DLD1 (cell line): ENCODE measurements around the gene M1AP.
"Not testable (repeated sequence)": the region's sequence is repeated elsewhere in the genome, so short reads cannot be mapped to it uniquely, and the experiment has no call there.

ENCODE experiments used
- in situ Hi-C: cut with HindIII; loops from 2 replicates; pipeline ENCODE4 v1.10.0; 2017; ENCODE audit warnings: low sequenced_read_pairs

The M1AP gene

DNA sequence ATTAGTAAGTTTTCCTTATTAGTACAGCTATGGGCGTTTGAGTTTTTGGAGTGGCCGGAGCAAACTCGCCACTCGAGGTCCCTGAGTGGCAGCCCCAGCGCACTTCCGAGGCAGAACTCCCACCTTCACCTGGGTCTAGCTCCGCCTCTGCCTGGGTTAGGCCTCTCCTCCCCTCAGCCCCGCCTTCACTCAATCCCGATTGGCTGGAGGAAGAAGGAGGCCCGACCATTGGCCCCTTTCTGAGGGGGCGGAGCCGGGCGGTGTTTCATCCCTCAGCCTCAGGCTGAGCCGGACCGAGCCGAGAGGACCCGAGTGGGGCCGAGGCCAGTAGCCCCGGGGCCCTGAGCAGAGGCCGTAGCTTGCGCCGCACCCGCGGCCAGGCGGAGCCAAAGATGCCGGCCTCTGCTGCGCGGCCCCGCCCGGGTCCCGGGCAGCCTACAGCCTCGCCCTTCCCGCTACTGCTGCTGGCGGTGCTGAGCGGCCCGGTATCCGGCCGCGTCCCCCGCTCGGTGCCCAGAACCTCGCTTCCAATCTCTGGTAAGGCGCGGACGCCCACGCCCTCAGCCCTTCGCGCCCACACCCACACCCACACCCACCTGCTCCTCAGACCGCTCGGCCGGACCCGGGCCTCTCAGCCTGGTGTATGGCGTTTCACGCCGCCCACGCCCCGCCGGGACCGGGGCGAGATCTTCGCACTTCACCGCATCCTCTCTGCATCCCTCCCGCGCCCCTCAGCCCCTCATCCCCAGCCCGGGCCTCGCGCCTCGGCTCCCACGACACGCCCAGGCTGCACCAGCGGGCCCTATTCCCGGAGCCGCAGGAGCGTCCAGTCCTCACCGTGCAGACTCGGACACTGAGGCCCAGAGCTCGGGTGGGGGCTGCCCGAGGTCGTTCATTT is 6.1 kb upstream of the M1AP start, which contains the start of gene SEMA4F:
SEMA4F (plus strand) TSS at position 263 of the 898 bp plus-strand sequence; CDS start at position 393, 130 bp downstream.
- in situ Hi-C loops, result no loop called here

DNA sequence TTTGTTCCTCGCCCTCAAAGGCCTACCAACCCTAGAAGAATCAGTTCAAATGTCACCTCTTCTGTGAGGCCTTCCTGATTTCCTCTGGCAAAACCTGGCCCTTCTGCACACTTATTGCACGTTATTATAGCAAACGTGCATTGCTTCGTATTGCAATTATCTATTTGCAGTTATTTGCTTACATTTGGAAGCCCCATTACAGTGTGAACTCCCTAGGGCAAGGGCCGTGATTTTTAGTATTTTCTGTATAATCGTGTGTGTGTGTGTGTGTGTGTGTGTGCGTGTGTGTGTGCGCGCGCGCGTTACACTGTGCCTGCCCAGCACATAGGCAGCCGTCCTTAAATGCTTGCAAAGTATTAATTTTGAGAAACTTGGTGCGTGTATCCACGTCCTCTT is 5.5 kb upstream of the M1AP start:
- in situ Hi-C loops, result no loop called here

DNA sequence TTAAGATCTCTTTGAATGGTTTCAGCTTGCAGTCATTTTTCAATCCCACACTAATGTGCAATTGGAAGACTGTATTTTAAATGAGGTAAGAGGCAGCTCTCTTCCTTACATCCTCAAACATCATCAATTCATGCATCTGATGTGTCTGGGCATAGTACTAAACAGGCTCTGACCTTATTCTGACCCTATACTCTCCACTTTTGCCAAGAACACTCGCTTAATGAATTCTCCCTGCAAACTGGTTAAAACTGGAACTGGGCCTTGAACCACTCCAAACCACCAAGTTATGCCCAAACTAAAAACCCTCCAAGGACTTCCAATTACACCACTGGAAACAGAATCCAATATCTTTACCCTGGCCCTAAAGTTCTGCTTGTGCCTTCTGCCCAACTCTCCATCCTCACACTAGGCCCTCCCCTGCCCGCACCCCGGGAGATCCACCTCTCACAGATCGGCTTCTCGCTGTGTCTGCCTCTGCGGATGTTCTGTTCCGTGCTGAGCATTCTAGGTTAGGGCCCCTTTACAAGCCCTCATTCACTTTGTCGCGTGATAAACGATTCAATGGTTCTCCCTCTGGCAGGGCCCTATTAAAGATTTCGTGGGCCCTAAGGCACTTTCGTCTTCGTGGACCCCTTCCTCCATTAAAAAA is 1.2 kb downstream of the M1AP start:
- in situ Hi-C loops, result no loop called here

DNA sequence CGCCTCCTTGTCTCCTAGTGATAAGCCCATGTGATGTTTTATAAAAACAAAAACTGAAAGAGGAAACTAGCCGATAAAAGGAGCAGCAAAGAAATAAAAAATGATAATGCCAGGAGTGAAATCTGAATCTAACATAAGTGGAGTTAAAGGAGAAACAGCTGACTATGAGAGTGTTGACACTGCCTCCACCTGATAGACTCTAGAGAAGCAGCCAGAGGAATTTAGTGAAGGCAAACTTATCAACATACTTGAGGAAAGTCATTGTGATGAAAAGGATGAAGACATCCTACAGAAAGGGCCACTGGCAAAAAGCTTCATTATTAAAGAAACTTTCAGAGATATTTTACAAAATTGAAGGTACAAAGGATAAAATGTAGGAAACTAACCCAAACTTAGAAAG is 1.9 kb downstream of the M1AP start:
- in situ Hi-C loops, result no loop called here

DNA sequence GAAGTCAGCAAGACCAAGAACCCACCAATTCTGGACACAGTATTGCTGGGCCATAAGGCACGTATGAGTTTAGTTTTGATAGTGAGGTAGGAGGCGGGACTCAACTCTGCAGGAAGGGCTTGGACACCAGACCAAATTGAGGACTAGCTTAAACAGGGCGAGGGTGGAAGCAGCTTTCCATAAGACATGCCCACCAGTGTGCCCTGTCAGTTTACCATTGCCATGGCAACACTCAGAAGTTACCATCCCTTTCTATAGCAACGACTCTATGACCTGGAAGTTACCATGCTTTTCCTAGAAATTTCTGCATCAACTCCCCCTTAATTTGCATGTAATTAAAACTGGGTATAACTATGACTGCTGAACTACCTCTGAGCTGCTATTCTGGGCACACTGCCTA is 2.8 kb downstream of the M1AP start:
- in situ Hi-C loops, result no loop called here

DNA sequence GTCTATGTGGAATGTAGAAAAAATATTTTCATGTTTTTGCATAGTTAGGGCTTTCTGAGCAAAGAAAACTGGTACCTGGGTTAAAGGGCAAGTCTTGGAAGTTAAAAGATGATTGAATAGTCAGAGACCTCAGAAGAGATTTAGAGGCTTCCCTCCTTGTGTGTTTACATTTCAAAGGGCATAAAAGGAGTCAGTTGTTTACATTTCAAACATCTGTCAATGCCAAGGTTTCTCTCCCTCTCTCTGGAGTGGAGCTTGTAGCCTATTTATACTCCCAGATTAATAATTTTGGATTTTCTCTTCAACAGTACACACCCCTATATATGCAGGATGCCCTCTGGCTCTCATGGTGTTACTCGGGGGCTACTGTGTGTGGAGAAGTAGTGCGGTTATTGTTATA is 8.6 kb downstream of the M1AP start:
- in situ Hi-C loops, result no loop called here

DNA sequence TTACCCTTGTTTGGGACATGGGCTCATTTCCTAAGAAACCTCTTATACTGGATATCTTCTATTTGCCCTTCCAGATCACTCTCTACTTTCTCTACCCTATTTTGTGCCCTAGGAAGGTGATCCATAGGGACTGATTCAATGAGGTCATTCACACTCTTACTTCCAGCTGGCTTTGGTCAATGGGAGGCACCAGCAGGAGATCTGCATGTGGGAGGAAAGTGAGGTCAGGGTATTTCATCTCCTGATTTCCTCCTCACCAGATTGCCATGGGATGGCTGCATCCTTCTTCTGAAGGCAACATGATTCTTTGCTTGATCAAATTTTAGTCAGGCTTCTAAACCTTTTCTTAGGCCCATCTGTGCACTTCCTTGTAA is 15.2 kb downstream of the M1AP start:
- in situ Hi-C loops, result no loop called here

DNA sequence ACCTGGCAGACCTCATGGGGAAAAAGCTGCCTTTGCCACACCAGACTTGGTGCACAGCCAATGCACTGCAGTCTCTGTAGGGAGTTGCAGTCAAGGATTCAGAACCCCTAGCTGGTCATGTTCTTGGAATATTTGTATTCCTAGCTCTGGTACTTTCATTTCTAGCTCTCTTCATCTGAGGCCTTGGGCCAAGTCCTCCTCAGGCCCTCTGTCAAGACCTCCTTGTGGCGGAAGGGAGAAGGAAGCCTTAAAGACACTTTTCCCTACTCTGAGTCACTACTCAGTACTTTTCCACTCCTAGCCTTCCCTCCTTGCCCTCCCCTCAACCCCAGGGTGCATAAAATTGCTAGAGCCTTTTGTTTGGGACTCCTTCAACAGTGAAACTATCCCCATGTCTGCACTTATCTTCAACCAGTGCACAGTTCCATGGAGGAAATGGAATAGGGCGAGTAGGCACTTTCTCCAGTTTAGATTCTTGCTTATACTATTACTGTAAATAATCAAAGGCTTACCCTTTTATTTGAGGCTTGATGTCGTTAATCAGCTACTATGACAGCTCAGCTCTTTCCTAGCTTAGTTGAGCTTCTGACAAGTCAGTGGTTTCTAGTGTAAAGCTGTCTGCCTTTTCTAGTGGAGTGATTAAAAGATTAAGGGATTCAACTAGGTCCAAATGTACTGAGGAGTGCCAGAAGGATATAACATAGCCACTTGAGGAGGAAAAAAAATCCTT is 15.8 kb downstream of the M1AP start:
- in situ Hi-C loops, result no loop called here

DNA sequence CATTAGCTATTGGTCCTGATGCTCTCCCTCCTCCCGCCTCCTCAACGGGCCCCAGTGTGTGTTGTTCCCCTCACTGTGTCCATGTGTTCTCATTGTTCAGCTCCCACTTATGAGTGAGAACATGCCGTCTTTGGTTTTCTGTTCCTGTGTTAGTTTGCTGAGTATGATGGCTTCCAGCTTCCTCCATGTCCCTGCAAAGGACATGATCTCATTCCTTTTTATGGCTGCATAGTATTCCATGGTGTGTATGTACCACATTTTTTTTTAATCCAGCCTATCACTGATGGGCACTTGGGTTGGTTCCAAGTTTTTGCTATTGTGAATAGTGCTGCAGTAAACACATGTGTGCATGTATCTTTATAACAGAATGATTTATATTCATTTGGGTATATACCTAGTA is 17.7 kb downstream of the M1AP start:
- in situ Hi-C loops, result not testable (repeated sequence)

DNA sequence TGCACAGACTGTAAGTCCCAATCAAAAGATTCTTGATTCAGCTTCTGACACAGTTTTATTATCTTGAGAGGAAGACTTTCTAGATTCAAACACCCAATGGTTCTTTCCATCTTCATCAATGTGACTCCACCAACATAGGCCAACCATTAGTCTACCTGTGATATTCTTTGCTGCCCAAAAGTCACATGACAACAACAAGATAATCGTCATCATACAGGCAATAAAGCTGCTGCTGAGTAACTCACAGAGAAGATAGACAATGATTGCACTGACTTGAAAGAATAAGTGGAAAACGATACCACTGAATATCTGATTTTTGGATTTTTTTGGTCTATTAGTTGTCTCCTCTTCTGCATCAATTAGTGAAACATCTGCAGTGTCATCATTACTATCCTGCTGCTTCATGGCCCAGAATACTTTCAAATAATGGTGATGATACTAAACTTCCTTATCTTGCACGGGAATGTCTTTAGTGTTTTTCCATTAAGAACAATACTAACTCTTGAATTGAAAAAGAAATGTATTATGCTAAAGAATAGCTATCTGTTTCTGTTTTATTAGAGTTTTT is 19.5 kb downstream of the M1AP start:
- in situ Hi-C loops, result no loop called here

DNA sequence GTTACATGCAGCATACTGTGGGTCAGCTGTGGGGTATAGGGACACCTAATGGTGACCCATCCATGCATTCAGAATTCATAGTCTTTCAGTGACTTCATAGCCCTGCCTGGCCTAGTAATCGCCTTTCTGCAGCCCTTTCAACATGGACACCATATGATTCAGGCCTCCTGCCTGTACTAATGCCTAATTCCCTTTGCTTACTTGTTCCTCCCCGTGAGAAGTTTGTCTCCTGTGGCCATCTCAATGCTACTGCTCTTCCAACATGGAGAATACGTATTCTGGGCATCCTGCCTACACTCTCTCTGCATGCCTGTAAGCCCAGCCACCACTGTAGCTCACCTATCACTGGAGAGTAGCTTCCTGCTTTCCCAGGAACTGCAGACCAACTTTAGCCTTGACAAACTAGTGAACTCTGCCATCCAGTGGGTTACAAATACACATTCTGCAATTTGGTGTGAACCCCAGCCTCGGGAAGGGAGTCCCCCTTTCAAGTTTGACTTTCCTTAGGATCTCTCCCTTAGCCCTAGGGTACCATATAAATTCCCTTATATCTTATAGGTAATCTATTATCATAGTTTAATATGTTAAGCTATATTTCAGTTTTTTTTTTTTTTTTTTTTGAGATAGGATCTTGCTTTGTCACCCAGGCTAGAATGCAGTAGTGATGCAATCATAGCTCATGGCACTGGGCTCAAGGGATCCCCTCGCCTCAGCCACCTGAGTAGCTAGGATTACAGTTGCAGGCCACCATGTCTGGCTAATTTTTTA is 22.3 kb downstream of the M1AP start:
- in situ Hi-C loops, result no loop called here

DNA sequence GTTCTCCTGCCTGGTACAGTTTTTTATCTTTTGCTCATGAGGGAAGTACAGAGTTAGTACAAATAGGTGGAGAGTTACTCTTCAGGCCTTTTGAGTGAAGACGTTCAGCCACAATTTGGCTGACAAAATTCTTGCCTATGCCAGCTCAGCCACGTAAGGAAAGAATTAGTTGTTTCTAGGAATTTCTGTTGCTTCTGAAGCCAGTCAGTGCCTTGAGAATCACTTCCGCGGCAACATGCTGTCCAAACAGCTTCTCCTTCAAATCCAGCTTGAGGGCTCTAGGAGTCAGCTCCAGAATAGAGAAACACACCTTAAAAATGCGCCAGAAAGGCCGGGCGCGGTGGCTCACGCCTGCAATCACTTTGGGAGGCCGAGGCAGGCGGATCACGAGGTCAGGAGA is 27.5 kb downstream of the M1AP start:
- in situ Hi-C loops, result no loop called here

DNA sequence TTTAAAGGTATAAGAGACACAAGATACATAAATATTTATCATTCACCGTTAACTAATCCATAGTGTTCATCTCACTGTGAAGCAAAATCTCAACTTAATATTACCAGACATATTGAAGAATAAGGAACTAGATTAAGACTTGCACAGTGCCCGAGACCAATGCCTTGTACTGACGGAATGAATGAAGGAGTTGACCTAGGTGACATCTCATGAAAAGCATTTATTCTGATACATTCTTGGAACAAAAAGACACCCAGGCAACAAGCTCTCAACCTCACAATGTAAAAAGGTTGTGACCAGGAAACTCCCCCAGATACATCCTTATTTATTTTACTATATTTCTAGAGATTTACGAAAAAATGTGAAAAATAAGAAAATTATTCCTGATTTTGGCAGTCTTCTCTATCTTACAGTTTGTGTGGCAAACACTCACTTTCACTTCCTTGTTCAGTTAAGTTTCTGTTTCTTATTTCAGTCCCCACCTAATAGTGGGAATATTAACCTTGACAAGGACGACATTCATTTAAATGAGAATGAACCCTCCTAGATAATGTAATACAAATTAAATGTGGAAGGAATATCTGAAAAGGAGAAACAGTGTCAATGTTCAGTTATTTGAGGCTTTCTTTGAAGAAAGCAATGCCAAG is 28.4 kb downstream of the M1AP start:
- in situ Hi-C loops, result no loop called here

DNA sequence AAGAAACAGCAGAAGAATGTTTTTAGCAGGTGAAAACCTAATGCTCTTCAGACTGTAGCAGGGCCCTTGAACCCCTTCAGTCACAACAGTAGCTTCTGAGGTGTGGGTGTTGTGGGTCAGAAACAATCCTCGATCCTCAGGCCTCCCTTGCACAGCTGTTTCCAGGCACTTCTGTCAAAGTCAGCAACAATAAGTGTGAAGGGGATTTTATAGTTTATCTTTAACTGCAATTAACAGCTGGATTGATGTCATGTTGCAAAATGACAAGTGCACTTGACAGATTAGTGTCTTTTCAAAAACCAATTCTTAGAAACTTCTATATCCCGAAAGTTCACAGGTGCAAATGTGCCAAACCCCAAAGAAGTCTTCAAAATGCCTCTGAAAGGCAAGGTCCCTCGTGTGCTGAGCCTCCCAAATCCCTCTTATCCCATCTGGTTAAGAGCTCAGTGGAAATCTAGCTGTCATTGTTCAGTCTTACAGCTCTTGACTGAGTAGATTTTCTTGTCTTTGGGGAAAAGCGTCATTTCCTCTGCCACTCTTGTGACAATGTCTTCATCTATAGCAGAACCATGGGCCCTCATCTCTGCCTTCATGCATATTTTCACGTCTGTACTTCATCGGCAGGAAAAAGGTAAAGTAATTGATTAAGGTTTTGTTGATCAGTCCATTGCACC is 29.6 kb downstream of the M1AP start:
- in situ Hi-C loops, result no loop called here

DNA sequence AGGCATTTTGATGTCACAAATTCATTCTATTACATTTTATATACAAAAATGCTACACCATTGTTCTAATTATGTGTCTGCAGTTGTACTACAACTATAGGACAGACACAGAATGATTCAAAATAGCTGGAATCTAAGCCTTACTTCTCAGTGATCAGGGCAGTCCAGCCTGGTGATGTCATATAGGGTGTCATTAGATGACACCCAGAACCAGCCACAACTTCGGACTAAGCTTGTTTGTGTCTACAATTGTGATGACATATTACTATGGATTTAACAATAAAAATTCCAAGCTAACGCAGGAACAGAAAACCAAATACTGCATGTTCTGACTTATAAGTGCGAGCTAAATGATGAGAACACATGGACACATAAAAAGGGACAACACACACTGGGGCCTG is 31.0 kb downstream of the M1AP start:
- in situ Hi-C loops, result no loop called here

DNA sequence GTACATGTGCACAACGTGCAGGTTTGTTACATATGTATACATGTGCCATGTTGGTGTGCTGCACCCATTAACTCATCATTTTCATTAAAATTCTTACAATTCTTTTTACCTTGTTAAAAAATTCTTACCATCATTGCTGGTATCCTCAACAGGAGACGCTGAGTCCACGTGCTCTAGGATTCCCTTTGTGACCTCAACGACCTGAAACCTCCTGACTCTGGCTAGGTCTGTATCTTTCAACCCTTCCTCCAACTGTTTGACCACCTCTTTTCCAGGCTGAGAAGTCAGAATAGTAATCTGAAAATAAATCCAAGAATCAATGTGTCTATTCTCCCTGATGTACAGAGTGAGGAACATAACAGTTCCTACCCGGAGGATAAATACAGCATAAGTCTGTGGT is 41.2 kb downstream of the M1AP start:
- in situ Hi-C loops, result no loop called here

DNA sequence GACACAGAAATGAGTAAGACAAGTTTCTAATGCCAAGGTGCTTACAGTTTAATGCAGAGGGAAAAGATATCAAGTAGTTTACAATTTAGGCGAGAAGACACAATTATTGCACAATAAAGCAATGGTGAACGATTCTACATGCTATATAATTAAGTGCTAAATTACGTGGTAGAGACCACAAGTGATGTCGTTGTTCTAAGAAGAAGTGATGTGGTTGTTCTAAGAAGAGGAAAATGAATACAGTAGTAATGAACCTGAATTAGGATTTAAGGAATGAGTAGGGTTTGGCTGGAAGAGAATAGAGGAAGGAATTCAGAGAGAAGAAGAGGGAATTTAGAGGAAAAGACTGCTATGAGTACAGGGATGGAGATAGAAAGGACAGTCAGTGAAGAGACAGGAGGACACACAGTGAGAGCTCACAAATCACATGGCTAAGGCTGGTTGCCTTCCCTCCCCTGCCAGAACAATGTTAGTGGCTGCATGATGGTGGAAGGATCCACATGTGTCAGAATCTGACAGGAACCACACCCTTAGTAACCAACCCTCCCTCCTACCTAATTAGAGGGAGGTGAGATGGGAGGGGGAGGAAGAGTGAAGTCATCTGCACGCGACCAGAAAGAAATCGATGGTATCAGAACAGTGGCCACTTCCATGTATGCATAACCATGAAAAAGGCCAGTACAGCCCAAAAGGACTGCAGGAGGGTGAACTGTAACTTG is 44.7 kb downstream of the M1AP start:
- in situ Hi-C loops, result no loop called here

DNA sequence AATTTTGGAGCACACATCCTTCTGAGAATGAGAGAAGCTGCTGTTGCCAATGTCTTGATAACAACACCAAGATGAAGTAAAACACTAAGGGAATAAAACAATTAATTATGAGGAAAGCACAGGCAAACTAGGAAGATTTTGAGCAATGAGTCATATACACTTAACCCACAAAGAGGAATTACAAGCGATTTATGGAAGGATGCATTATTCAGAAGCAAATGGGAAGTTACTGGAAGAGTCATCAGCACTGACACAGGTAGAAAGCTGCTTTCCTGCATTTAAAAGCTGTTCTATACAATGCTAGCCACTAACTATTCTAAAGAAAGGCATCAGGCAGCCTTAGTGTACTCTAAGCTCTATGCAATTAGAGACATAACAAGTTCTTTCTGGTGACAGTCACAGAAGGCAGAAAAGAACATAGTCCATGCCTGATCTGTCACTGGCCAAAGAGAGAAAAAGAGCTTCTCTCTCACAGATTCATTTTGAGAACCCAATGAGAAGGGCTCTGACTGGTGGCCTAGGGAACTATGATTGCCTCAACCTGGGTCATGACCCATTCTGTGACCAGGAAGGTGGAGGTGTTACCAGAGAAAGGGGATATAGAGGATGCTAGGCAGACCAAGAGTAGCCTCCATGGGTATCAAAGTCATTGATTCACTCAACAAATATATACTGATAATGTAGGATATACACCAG is 45.4 kb downstream of the M1AP start:
- in situ Hi-C loops, result no loop called here
